Loucy (cell line): ENCODE measurements around the gene SLC11A2.

Source experiments
- H2AFZ ChIP-seq: fragments of 200-600 bp; sonication (generic); 2 replicates; pipeline ENCODE4 v1.6.0; 2016; ENCODE audit warnings: antibody characterized with exemption, mild to moderate bottlenecking, low read length, moderate library complexity
- H3F3A ChIP-seq: fragments of 200-600 bp; 2 replicates; pipeline ENCODE4 v1.6.0; 2016; ENCODE audit warnings: antibody characterized with exemption, low read depth, mild to moderate bottlenecking
- H3K27me3 ChIP-seq: fragments of 200-600 bp; sonication (generic); 2 replicates; pipeline ENCODE4 v1.6.1; 2014; ENCODE audit warnings: low read length, mild to moderate bottlenecking; ENCODE audit not compliant: insufficient read depth, poor library complexity, severe bottlenecking
- H3K36me3 ChIP-seq: fragments of 200-600 bp; sonication (generic); 2 replicates; pipeline ENCODE4 v1.6.1; 2016; ENCODE audit warnings: low read length; ENCODE audit not compliant: insufficient read depth
- H3K4me1 ChIP-seq: fragments of 200-600 bp; sonication (generic); 2 replicates; pipeline ENCODE4 v1.5.1; 2014; ENCODE audit warnings: low read length, mild to moderate bottlenecking; ENCODE audit not compliant: insufficient read depth, poor library complexity, severe bottlenecking
- H3K4me2 ChIP-seq: fragments of 200-600 bp; sonication (generic); 2 replicates; pipeline ENCODE4 v1.6.0; 2014; ENCODE audit warnings: antibody characterized with exemption, low read length, low read depth, mild to moderate bottlenecking; ENCODE audit not compliant: poor library complexity, severe bottlenecking
- H3K4me3 ChIP-seq: fragments of 200-600 bp; sonication (generic); 2 replicates; pipeline ENCODE4 v1.5.1; 2014; ENCODE audit warnings: low read length, mild to moderate bottlenecking, mixed read lengths; ENCODE audit not compliant: poor library complexity, severe bottlenecking
- H3K79me2 ChIP-seq: fragments of 200-600 bp; sonication (generic); 2 replicates; pipeline ENCODE4 v1.6.1; 2014; ENCODE audit warnings: low read length; ENCODE audit not compliant: insufficient read depth
- H3K9ac ChIP-seq: fragments of 200-600 bp; sonication (generic); 2 replicates; pipeline ENCODE4 v1.6.0; 2014; ENCODE audit warnings: mild to moderate bottlenecking, low read depth, low read length, moderate library complexity; ENCODE audit not compliant: poor library complexity, severe bottlenecking
- H3K9me2 ChIP-seq: fragments of 200-600 bp; sonication (generic); replicated peaks from 2 replicates; pipeline ENCODE4 v1.6.1; 2016; ENCODE audit warnings: low read depth, low read length, mixed read lengths
- H3K9me3 ChIP-seq: fragments of 200-600 bp; sonication (generic); 2 replicates; pipeline ENCODE4 v1.6.1; 2014; ENCODE audit warnings: mild to moderate bottlenecking, antibody characterized with exemption, low read length, low read depth; ENCODE audit not compliant: insufficient read depth
- H4K20me1 ChIP-seq: fragments of 200-600 bp; sonication (generic); 2 replicates; pipeline ENCODE4 v1.6.0; 2014; ENCODE audit warnings: antibody characterized with exemption, low read length, mild to moderate bottlenecking; ENCODE audit not compliant: insufficient read depth, poor library complexity, severe bottlenecking
- CTCF ChIP-seq: fragments of 200-600 bp; sonication (generic); conservative IDR thresholded peaks from 2 replicates; pipeline ENCODE4 v1.5.1; 2014; ENCODE audit warnings: mild to moderate bottlenecking, antibody characterized with exemption, low read length
- EZH2phosphoT487 ChIP-seq: fragments of 200-600 bp; IDR thresholded peaks from 2 replicates; pipeline ENCODE4 v1.6.1; 2018; ENCODE audit warnings: antibody characterized with exemption, mild to moderate bottlenecking, moderate library complexity, borderline replicate concordance

The SLC11A2 gene

GRCh38 chr12:51065530-51065929 is 39.3 kb upstream of the SLC11A2 start:
- Histone ChIP-seq H3K4me2 (no peak overlapping the region), H3K9me2 (no peaks in the 10 kb centered on the region), H3K9me3 (no peaks in the 10 kb centered on the region), H3K9ac (no peak overlapping the region), H3F3A (no peaks in the 10 kb centered on the region), H3K4me1 (no peaks in the 10 kb centered on the region), H4K20me1 (no peaks in the 10 kb centered on the region), H2AFZ (no peak overlapping the region), H3K27me3 (no peaks in the 10 kb centered on the region), H3K36me3 (peaks cover 81% of the 10 kb centered on the region; the same call in 1 of the 2 replicates), H3K79me2 (no peaks in the 10 kb centered on the region), H3K4me3 (no peak overlapping the region)
- TF ChIP-seq CTCF (no peak), EZH2phosphoT487 (no peak)

- no peaks in the 10 kb centered on the region for H4K20me1 ChIP-seq
Observed at GRCh38 chr12:51062631-51063397, 36.6 kb upstream of the SLC11A2 start.

DNA sequence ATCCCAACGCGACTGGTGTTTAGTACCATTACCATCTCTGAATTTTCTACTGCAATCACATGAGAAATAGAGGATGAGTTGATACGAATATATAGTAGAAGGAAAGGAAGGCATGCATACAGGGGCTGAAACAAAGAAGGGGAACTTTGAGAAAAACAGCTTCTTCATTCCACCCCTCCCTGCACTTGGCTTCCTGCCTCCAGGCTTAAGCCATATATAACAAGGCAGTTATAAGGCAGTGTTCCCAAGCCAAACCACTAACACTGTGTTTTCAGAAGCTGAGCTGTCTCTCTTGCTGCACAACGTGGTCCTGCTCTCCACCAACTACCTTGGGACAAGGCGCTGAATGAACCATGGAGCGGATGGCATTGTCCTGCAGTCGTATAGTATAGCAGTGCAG is 32.9 kb upstream of the SLC11A2 start:
- no peak overlapping the region for H3K4me2 ChIP-seq

More at GRCh38 chr12:51062631-51063397, 36.6 kb upstream of the SLC11A2 start:
- H3K4me2 ChIP-seq = no peak overlapping the region
- peaks cover 86% of the 10 kb centered on the region; the same call in 1 of the 2 replicates for H3K36me3 ChIP-seq
- H3K9me3 ChIP-seq = no peaks in the 10 kb centered on the region
- TF ChIP-seq CTCF (no peak), EZH2phosphoT487 (no peak)
- H3F3A ChIP-seq = no peaks in the 10 kb centered on the region
- no peaks in the 10 kb centered on the region for H3K9me2 ChIP-seq
- no peak overlapping the region for H2AFZ ChIP-seq
- H3K27me3 ChIP-seq = no peaks in the 10 kb centered on the region
- no peaks in the 10 kb centered on the region for H3K79me2 ChIP-seq
- no peak overlapping the region for H3K4me3 ChIP-seq
- H3K4me1 ChIP-seq = no peaks in the 10 kb centered on the region
- H3K9ac ChIP-seq = no peak overlapping the region

More for the DNA sequence above, 32.9 kb upstream of the SLC11A2 start:
- Histone ChIP-seq H3K4me1 (no peaks in the 10 kb centered on the region), H3K9me3 (no peaks in the 10 kb centered on the region), H3K9ac (no peak overlapping the region), H3K27me3 (no peaks in the 10 kb centered on the region), H4K20me1 (no peaks in the 10 kb centered on the region), H3K9me2 (no peaks in the 10 kb centered on the region), H3K79me2 (no peaks in the 10 kb centered on the region), H3K4me3 (no peak overlapping the region), H3K36me3 (peaks cover 72% of the 10 kb centered on the region; the same call in 1 of the 2 replicates), H2AFZ (no peak overlapping the region), H3F3A (no peaks in the 10 kb centered on the region)
- TF ChIP-seq CTCF (no peak), EZH2phosphoT487 (no peak)
